Parathyroid adenoma (tissue), 2 donors: ENCODE data around the gene CDH19.

Source experiments
- H2AFZ ChIP-seq: fragments of 300-600 bp; sonication (generic); one replicate; pipeline ENCODE4 v1.7.0; 2017; ENCODE audit warnings: antibody characterized with exemption, mild to moderate bottlenecking
- H3K27ac ChIP-seq: fragments of 300-600 bp; sonication (generic); one replicate; pipeline ENCODE4 v1.7.0; 2017
- H3K27me3 ChIP-seq: fragments of 300-600 bp; sonication (generic); one replicate; pipeline ENCODE4 v1.7.0; 2017; ENCODE audit warnings: low read length; ENCODE audit not compliant: control insufficient read depth, insufficient read depth
- H3K36me3 ChIP-seq: fragments of 300-600 bp; sonication (generic); one replicate; pipeline ENCODE4 v1.7.0; 2017; ENCODE audit warnings: low read length; ENCODE audit not compliant: control insufficient read depth, insufficient read depth
- H3K4me1 ChIP-seq: fragments of 300-600 bp; sonication (generic); one replicate; pipeline ENCODE4 v1.7.0; 2017; ENCODE audit warnings: control low read depth
- H3K4me2 ChIP-seq: fragments of 300-600 bp; sonication (generic); one replicate; pipeline ENCODE4 v1.7.0; 2017; ENCODE audit warnings: low read length
- H3K4me3 ChIP-seq: fragments of 300-600 bp; sonication (generic); one replicate; pipeline ENCODE4 v1.7.0; 2017; ENCODE audit warnings: low read depth, low read length
- H3K79me2 ChIP-seq: fragments of 300-600 bp; sonication (generic); one replicate; pipeline ENCODE4 v1.7.0; 2017; ENCODE audit warnings: control low read depth
- H3K9ac ChIP-seq: fragments of 300-600 bp; sonication (generic); one replicate; pipeline ENCODE4 v1.7.0; 2017; ENCODE audit warnings: mild to moderate bottlenecking
- H3K9me3 ChIP-seq: fragments of 300-600 bp; sonication (generic); one replicate; pipeline ENCODE4 v1.7.0; 2017; ENCODE audit warnings: low read length; ENCODE audit not compliant: control insufficient read depth
- TF ChIP-seq, protein P1 (sequence below): fragments of 300-600 bp; sonication (generic); IDR thresholded peaks from one replicate; pipeline ENCODE4 v1.7.0; 2017; ENCODE audit warnings: antibody characterized with exemption, mild to moderate bottlenecking
- donor health status: primary hyperparathyroidism.

CDH19 gene, protein sequence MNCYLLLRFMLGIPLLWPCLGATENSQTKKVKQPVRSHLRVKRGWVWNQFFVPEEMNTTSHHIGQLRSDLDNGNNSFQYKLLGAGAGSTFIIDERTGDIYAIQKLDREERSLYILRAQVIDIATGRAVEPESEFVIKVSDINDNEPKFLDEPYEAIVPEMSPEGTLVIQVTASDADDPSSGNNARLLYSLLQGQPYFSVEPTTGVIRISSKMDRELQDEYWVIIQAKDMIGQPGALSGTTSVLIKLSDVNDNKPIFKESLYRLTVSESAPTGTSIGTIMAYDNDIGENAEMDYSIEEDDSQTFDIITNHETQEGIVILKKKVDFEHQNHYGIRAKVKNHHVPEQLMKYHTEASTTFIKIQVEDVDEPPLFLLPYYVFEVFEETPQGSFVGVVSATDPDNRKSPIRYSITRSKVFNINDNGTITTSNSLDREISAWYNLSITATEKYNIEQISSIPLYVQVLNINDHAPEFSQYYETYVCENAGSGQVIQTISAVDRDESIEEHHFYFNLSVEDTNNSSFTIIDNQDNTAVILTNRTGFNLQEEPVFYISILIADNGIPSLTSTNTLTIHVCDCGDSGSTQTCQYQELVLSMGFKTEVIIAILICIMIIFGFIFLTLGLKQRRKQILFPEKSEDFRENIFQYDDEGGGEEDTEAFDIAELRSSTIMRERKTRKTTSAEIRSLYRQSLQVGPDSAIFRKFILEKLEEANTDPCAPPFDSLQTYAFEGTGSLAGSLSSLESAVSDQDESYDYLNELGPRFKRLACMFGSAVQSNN

DNA sequence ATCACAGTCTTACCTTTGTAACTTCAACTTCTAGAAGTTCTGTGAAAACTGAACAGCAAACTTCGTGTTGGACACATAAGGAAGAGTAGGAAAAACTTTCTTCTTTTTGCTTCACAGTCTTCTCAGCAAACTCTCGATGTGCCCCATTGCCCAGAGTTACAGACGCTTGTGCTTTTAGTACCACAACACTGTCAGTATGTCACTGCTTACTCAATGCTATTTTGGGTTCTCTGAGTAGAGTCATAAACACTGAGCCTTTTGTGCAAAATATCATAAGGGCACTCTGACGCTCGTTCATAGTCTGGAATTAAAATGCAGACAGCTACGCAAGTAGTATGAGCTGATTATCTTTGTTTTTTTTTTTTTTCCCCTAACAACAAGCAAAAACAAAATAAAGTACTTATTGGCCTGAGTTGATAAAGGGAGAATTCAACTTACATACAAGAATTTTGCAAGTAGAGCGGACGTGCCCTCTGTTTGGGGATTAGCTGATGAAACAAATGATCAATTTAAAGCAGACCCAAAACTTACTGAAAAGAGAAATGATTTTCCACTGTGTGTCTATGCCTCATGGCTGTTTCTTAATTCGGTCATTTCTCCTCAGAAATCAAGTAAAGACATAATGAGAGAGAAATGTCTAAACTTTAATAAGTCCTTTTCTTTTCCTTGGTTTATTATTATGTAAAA, at the start of gene CDH19:
Gene CDH19, minus strand, starts transcription at position 150 of the 687 bp plus-strand sequence. CDS start 31,886 bp downstream, outside the sequence.
- Histone ChIP-seq H2AFZ (no peak within 1 kb of the TSS), H3K27ac (no peak within 1 kb of the TSS), H3K4me1 (no peaks in the 10 kb centered on the region), H3K27me3 (no peaks in the 10 kb centered on the region), H3K4me2 (no peak within 1 kb of the TSS), H3K4me3 (no peak within 1 kb of the TSS), H3K9ac (no peak within 1 kb of the TSS), H3K79me2 (no peaks in the 10 kb centered on the region), H3K9me3 (no peaks in the 10 kb centered on the region), H3K36me3 (no peaks in the 10 kb centered on the region)
- TF ChIP-seq, protein P1, sequence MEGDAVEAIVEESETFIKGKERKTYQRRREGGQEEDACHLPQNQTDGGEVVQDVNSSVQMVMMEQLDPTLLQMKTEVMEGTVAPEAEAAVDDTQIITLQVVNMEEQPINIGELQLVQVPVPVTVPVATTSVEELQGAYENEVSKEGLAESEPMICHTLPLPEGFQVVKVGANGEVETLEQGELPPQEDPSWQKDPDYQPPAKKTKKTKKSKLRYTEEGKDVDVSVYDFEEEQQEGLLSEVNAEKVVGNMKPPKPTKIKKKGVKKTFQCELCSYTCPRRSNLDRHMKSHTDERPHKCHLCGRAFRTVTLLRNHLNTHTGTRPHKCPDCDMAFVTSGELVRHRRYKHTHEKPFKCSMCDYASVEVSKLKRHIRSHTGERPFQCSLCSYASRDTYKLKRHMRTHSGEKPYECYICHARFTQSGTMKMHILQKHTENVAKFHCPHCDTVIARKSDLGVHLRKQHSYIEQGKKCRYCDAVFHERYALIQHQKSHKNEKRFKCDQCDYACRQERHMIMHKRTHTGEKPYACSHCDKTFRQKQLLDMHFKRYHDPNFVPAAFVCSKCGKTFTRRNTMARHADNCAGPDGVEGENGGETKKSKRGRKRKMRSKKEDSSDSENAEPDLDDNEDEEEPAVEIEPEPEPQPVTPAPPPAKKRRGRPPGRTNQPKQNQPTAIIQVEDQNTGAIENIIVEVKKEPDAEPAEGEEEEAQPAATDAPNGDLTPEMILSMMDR = no peak

DNA sequence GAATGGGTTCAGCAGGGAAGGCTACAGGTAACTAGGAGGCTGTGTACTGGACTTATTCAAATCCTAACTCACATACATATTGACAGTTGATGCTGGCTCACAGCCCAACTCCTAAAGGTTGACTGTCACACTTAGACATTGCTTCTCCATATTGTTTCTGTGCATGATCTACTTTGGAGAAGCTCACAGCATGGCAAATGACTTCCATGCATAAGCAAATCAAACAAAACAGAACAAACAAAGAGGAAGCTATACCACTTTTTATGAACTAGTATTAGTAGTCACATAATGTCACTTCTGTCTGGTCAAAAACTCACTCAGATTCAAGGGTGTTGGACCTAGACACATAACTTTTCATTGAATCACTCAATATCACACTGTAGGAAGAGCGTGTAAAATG, 43.8 kb upstream of the CDH19 start:
- Histone ChIP-seq H3K36me3 (no peaks in the 10 kb centered on the region), H3K27me3 (no peaks in the 10 kb centered on the region), H3K4me2 (no peak overlapping the region), H3K79me2 (no peaks in the 10 kb centered on the region), H3K4me3 (no peak overlapping the region), H2AFZ (no peak overlapping the region), H3K27ac (no peak overlapping the region), H3K9ac (no peak overlapping the region), H3K4me1 (no peaks in the 10 kb centered on the region), H3K9me3 (no peaks in the 10 kb centered on the region)
- TF ChIP-seq, protein P1 = no peak

DNA sequence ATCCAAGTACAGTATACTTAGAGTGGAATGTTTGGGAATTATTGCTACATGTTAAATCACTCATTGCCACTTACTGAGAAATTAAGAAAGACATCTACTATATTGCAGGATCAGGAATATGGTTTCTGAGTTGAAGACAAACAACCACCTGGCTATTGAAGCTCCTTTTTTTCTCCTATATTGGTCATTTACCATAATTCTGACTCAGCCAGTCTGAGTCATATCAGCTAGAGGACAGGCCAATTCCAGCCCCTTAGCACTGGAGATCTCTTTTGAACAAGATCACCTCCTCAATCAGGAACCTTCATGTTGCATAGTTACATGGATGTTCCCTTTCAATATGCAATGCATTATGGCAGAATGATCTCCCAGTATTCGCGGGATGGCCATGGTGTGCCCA, 42.7 kb upstream of the CDH19 start:
- no peaks in the 10 kb centered on the region for H3K9me3 ChIP-seq
- no peaks in the 10 kb centered on the region for H3K79me2 ChIP-seq
- no peaks in the 10 kb centered on the region for H3K27me3 ChIP-seq
- H3K4me1 ChIP-seq = no peaks in the 10 kb centered on the region
- no peak overlapping the region for H3K27ac ChIP-seq
- H3K4me3 ChIP-seq = no peak overlapping the region
- H2AFZ ChIP-seq = no peak overlapping the region
- H3K4me2 ChIP-seq = no peak overlapping the region
- TF ChIP-seq, protein P1 = no peak
- no peaks in the 10 kb centered on the region for H3K36me3 ChIP-seq
- H3K9ac ChIP-seq = no peak overlapping the region

DNA sequence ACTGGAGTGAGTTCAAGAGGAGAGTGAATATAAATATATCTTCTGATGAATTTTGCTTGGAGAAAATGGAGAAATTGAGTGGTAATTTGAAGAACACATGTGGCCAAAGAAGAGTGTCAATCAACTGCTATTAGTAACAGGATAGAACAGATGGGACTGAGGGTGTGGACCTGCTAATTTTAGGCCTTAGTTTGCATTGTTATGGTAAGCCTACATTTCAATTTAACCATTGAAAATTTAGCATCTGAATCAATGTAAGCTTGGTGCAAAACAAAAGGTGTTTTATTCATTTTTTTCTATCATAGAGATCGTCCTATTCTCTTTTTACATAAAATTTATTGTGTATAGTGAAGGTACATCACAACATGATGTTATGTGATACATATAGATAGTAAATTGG, 42.1 kb upstream of the CDH19 start:
- Histone ChIP-seq H3K36me3 (no peaks in the 10 kb centered on the region), H3K4me3 (no peak overlapping the region), H3K27ac (no peak overlapping the region), H3K27me3 (no peaks in the 10 kb centered on the region), H3K4me1 (no peaks in the 10 kb centered on the region), H3K9me3 (no peaks in the 10 kb centered on the region), H3K79me2 (no peaks in the 10 kb centered on the region), H2AFZ (no peak overlapping the region), H3K4me2 (no peak overlapping the region), H3K9ac (no peak overlapping the region)
- TF ChIP-seq, protein P1 = no peak
